DOHH2 (cell line): ENCODE data around the gene TNRC6C.

Source experiments
- CTCF ChIP-seq: fragments of 200-600 bp; sonication (generic); IDR thresholded peaks from one replicate; pipeline ENCODE4 v1.5.1; 2014; ENCODE audit warnings: antibody characterized with exemption, mild to moderate bottlenecking, low read depth, low read length; ENCODE audit not compliant: poor library complexity, severe bottlenecking
- EZH2phosphoT487 ChIP-seq: fragments of 200-600 bp; sonication (generic); IDR thresholded peaks from 2 replicates; pipeline ENCODE4 v1.6.1; 2017; ENCODE audit warnings: borderline replicate concordance, mild to moderate bottlenecking, antibody characterized with exemption, low read length, moderate library complexity, mixed read lengths

GRCh38 chr17:77957235-77957856 lies 1.2 kb upstream of the TNRC6C start:
- TF ChIP-seq CTCF (no peak), EZH2phosphoT487 (0 out of 2 replicates have a peak, but pooled peaks have one; percentile 30)
